Natural killer cell treated with Interleukin-12 subunit alpha and Interleukin-12 subunit beta and Interleukin-15 and Interleukin-18, amount 100 ng/mL, for 72 hours (primary cell): ENCODE measurements around the gene RACK1. TPM values are rescaled to one million over a fixed set of nuclear protein-coding genes. Genes with fewer than 3 reads are reported as not detected.
A peak's percentile ranks its signal among the peaks of the same experiment; 100 is the strongest.

Source experiments
- ATAC-seq, 2 donors: fragments of 150-1000 bp; cut with Tn5 transposase in 1 of 2; sonication (Bioruptor Pico), chemical (Tn5 transposase) in 1 of 2; 2 replicates each; pipeline ENCODE4 v1.10.0; 2021
- DNase-seq: peaks from one replicate; pipeline ENCODE4 v3.0.0; 2022; ENCODE audit warnings: low spot score
- H3K27ac Mint-ChIP-seq, 2 donors: 1 replicate in 1 of 2; 2 replicates in 1 of 2; pipeline ENCODE4 v1.8.0; 2022; ENCODE audit warnings: mixed read lengths in 2 of 2, mild to moderate bottlenecking in 1 of 2, moderate library complexity in 1 of 2
- H3K27me3 Mint-ChIP-seq, 2 donors: 1 replicate in 1 of 2; 2 replicates in 1 of 2; pipeline ENCODE4 v1.8.0; 2022; ENCODE audit warnings: mixed read lengths in 2 of 2
- H3K36me3 Mint-ChIP-seq: one replicate; pipeline ENCODE4 v1.8.0; 2022; ENCODE audit warnings: mixed read lengths
- H3K4me1 Mint-ChIP-seq, 2 donors: 1 replicate in 1 of 2; 2 replicates in 1 of 2; pipeline ENCODE4 v1.8.0; 2022; ENCODE audit warnings: low read depth in 2 of 2, mixed read lengths in 2 of 2, mild to moderate bottlenecking in 1 of 2
- H3K4me3 Mint-ChIP-seq: one replicate; pipeline ENCODE4 v1.8.0; 2022; ENCODE audit warnings: mixed read lengths
- H3K9me3 Mint-ChIP-seq: 2 replicates; pipeline ENCODE4 v1.8.0; 2022; ENCODE audit warnings: mixed read lengths
- total RNA-seq, 2 donors: library from RNA; stranded (reverse); gene quantifications; one replicate each; pipeline ENCODE4 v1.2.3, GENCODE V29; 2022

RACK1 gene
- total RNA-seq, 2 donors from 2014 or later, result 1,525 to 1,671 TPM

DNA sequence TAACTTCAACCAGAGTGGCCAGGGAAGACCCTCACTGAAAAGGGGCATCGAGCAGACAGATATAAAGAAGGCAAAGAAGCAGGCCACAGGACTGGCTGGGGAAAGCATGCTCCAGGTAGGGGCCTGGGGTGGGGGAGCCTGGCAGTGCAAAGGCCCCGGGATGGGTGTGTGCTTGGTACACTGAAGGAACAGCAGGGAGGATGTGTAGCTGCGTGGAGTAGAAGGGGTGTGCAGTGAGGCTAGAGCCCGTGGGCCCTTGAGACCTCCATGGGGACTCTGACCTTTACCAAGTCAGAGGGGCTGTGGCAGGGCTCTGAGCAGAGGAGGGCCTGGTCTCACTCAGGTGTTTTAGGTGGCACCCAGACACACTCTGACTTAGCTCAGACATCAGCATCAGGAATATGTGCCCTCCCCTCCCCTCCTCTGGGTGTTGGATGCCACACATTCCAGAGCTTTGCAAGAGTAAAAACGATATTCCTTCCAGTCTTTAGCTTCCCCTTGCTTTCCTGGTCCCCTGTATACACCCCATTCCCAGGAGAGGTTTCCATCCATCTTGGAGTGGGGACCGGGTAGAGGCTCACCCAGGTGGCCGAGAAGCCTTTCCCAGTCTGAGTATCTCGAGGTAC is 46.3 kb downstream of the RACK1 start:
- Mint-ChIP-seq H3K27me3 (peaks cover 4 to 5% of the 10 kb centered on the region in 2 donors), H3K4me1 (peaks cover 4 to 6% of the 10 kb centered on the region in 2 donors), H3K27ac (no peak overlapping the region), H3K36me3 (no peaks in the 10 kb centered on the region), H3K9me3 (no peaks in the 10 kb centered on the region), H3K4me3 (no peak overlapping the region)
- no peak for ATAC-seq
- DNase-seq, result no peak

DNA sequence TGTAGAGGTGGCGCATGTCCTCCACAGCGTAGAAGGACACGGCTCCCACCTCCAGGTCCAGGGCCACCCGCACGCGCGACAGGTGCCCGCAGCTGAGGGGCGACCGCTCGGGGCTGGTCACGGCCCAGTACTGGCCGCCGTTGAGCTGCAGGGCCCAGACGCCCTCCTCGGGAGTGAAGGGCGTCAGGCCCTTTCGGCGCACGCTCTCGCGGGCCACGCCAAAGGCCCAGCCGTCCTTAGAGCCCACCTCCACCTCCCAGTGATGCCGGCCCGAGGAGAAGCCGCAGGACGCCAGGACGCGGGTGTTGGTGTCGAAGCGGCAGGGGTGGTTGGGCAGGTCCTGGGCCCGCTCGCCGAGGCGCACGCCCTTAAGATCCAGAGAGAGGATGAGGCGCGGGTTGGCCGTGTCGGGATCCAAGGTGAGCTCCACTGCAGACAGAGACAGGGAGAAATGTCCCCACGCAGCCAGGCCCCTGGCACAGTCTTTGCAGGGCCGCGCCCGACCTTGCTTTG is 48.4 kb downstream of the RACK1 start:
- Mint-ChIP-seq H3K27ac (no peak overlapping the region), H3K27me3 (peaks cover 0 to 4% of the 10 kb centered on the region in 2 donors), H3K36me3 (no peaks in the 10 kb centered on the region), H3K9me3 (no peaks in the 10 kb centered on the region), H3K4me3 (no peak overlapping the region), H3K4me1 (peaks cover 21 to 25% of the 10 kb centered on the region in 2 donors)
- DNase-seq (no peak), ATAC-seq (no peak)

DNA sequence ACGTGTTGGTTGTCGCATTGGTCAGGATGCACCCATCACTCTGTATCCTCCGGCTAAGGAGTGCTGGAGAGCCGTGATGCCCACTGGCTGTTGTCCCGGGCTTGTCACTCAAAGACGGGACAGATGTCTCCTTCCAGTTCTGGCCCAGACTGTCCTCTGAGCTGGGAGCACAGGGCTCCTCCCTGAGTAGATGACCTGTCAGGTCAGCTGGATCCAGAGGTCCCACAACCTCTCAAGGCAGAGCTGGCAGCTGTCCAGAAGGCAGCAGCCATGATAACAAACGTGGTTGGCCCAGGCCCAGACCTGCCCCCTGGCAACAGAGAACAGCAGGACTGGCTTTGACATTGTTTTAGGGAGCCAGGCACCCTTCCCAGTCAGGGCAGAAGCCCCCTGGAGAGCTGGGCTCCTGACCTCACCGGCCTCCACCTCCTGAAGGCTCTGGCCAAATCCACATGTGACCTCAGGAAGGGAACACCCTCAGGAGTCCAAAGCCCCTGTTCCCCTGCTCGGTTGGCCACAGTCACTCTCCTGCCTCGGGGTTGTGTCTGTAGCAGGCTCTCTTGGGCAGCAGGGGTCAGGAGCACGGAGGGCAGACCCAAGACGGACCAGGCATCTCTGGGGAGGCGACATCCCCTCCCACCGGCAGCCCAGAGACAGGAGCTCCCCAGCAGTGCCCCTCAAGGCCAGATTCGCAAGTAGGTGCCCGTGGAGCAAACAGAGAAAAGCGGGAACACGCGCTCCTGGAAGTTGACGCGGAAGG is 49.0 kb downstream of the RACK1 start:
- peaks cover 28 to 30% of the 10 kb centered on the region in 2 donors for H3K4me1 Mint-ChIP-seq
- no peak for DNase-seq
- no peaks in the 10 kb centered on the region for H3K36me3 Mint-ChIP-seq
- no peaks in the 10 kb centered on the region for H3K9me3 Mint-ChIP-seq
- H3K27me3 Mint-ChIP-seq, result peaks cover 0 to 4% of the 10 kb centered on the region in 2 donors
- H3K4me3 Mint-ChIP-seq, result no peak overlapping the region
- ATAC-seq, result no peak
- H3K27ac Mint-ChIP-seq, result no peak overlapping the region

DNA sequence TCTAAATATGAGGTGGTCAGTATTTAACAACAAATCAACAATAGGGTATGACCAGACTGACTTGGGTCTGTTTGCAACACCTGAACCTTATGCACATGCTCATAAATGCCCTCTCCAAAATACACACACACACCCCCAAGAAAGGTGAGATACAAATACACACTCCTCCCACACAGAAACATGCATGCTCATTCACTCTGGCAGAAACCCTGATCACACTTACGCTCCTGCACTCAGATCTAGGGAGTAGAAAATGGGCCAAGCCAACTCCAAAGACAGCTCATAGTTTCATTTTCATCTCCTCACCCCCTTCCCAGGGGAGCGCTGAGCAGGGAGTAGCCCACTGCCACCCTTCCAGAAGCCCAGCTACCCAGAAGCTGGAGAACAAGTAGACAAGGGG is 50.0 kb downstream of the RACK1 start:
- Mint-ChIP-seq H3K9me3 (no peaks in the 10 kb centered on the region), H3K27me3 (peaks cover 0 to 4% of the 10 kb centered on the region in 2 donors), H3K4me1 (peaks cover 33 to 35% of the 10 kb centered on the region in 2 donors), H3K36me3 (no peaks in the 10 kb centered on the region), H3K27ac (no peak overlapping the region), H3K4me3 (peak overlapping the region; percentile 32)
- no peak for ATAC-seq
- DNase-seq, result no peak

DNA sequence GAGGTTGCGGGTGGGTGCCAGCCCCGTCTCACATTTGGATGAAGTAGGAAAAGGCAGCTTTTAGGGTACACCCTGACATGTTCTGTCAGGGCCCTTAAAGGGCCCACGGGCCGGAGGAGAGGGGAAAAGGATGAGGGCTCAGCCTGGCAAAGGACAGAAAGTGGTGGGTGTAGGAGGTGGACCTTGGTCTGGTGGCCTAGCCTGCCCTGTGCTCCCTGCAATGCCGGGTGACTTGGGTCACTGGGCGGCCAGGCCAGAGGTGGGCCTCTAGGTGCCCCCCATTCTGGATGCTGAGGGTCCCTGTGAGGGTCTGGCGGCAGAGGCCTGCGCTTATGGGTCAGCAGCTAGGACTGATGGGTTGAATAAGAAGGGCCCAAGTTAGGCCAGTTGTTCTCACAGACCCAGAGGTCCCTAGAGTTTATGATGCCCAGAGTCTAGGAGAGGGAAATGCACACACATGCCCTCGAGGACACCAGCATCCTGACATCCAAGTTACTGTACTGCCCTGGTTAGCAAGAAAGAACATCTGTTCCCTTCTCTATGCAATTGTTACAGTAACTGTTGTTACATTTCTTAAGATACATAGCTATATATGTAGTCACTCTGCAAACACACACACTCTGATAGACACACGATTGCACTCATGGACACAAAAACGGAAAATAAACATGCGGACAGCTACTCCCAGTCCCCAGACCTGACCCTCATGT is 51.2 kb downstream of the RACK1 start:
- peaks cover 0 to 4% of the 10 kb centered on the region in 2 donors for H3K27me3 Mint-ChIP-seq
- ATAC-seq (no peak), DNase-seq (no peak)
- peaks cover 45 to 47% of the 10 kb centered on the region in 2 donors for H3K4me1 Mint-ChIP-seq
- H3K36me3 Mint-ChIP-seq, result no peaks in the 10 kb centered on the region
- no peaks in the 10 kb centered on the region for H3K9me3 Mint-ChIP-seq
- peak overlapping the region; percentile 89 for H3K4me3 Mint-ChIP-seq
- peak overlapping the region; percentile 90 to 100 for H3K27ac Mint-ChIP-seq

DNA sequence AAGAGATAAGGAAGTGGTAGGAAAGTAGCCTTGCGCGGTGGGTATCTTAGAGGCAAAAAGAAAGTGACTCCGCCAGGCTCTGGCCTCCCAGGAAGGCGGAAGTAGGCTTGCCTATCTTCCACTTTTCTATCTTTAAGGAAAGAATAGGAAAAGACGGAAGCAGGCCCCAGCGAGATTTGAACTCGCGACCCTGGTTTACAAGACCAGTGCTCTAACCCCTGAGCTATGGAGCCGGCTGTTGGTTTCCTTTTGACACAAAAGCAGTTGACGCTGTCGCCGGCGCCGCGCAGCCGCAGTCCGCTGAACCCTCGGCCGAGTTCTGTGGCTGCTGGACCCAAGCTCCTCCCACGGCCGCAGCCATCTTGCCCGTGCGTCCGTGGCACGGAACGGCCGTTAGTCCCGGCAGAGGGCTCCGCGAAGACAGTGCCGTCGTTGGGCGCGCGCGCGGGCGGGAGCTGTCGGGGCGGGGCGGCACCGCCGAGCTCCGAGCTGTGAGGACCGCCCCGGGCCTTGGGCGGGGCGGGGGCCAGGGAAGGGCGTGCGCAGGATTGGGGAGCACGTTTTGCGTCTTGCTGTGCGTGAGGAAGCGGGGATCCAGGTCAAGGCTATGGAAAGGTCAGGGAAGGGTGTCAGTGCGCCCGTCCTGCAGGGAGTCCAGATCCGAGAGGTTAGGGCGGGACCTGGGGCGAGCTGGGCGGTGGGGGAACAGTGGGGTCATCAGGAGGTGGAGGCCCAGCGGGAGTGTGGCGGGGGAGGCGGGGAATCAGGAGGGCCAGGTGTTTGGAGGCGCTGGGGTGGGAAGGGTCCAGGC is 52.0 kb downstream of the RACK1 start:
- Mint-ChIP-seq H3K27me3 (no peaks in the 10 kb centered on the region), H3K4me1 (peaks cover 45 to 49% of the 10 kb centered on the region in 2 donors), H3K36me3 (no peaks in the 10 kb centered on the region), H3K27ac (peak overlapping the region; percentile 90 to 100), H3K4me3 (peak overlapping the region; percentile 89), H3K9me3 (no peaks in the 10 kb centered on the region)
- ATAC-seq (peak; percentile 87 to 90), DNase-seq (peak; percentile 95)

DNA sequence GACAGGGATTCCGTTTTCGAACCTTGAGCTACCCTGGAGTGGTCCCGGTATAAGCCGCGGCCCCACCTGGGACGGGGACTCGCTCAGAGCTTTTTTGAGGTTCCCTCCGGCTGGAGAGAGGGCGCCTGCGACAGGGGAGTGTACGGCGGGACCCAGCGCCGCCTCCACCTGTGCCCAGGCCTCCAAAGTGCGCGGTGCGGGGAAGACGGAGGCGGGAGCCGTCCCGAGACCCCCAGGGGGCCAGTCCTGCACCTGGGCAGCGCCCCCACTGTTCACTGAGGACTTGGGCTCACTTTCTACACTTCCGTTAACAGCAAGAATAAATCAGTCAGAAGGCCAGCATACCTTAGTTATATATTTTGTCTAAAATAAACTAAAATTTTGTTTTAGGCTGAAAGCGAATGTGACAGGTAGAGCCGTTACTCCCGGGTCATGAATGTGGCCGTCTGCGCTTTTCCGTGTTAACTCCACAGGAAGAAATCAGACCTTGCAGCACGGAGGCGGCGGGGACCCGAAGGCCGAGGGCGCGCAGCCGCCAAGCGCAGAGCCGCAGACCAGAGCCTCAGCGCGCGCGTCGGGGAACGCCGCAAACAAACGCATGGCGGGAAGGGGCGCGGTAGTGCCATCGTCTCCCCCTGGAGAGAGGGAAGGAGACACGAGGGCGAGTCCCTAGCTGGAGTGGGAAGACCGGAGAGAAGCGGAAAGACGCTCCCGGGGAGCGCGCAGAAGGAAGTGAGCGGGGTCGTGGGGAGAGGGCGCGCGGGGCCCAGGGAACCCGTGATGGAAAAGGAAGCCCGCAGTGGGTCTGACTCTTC is 52.8 kb downstream of the RACK1 start:
- H3K36me3 Mint-ChIP-seq, result no peaks in the 10 kb centered on the region
- H3K4me1 Mint-ChIP-seq, result peaks cover 45 to 49% of the 10 kb centered on the region in 2 donors
- H3K9me3 Mint-ChIP-seq, result no peaks in the 10 kb centered on the region
- H3K27ac Mint-ChIP-seq, result peak overlapping the region; percentile 90 to 100
- ATAC-seq, result peak; percentile 12 to 21
- H3K4me3 Mint-ChIP-seq, result peak overlapping the region; percentile 89
- no peaks in the 10 kb centered on the region for H3K27me3 Mint-ChIP-seq
- no peak for DNase-seq

DNA sequence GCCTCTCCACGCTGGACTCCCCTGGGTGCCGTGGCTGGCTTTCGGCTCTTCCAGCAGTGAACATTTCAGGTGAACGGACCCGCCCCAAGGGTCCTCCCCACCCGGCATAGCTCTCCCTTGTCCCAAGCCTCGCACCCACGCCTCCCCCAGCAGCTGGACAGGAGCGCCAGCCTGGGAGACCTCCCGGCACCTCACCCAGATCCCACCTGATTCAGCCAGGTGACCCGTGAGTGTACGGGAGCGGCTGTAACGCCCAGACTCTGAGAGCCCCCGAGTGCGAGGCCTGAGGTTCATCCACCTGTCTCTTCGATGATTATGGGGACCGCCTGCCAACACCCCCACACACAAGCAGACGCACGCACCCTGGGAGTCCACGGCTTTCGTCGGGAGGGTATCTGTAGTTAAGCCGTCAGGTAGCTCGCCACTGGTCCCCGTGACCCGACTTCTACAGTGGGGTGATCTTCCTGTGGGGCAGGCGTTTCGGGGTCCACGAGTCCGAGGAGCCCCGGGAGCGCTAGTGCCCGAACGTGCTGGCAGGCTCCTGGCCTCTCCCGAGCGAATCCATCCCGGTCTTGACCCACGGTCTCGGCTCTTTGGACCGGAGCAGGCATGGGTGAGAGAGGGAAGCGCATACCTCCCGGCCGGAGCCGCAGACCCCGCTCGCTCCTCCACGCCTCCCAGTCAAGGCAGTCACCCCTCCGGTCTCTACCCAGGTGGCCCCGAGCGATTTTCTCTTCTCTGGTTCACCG is 53.6 kb downstream of the RACK1 start:
- Mint-ChIP-seq H3K9me3 (no peaks in the 10 kb centered on the region), H3K27me3 (no peaks in the 10 kb centered on the region)

DNA sequence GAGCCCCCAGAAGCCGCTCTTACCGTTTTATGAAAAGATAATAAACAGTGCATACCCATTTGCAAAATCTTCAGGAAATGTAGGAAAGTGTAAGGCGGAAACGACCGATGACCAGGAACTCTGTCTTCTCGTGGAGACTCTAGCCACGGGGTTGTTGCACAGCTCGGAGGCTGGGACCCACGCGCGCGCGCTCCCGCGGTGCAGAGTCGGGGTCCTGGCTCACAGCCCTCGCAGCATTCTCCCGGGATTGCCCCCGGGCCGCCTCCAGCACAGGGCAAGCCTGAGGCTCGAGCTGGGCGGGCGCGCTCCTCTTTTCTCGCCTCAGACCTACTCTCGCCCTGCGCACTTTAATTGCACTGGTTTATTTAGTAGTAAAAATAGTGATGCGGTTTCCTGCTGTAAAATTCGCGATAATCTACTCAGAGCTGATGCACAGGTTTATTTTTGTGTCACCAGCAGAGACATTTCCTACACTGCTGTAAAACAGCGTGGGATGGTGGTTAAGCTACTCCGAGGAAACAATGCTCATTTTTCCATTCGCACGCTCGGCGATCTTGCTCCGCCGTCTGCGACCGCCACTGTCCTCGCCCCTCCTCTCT is 54.2 kb downstream of the RACK1 start:
- Mint-ChIP-seq H3K4me1 (peaks cover 47 to 49% of the 10 kb centered on the region in 2 donors), H3K36me3 (no peaks in the 10 kb centered on the region), H3K27ac (peak overlapping the region; percentile 90 to 100), H3K4me3 (peak overlapping the region; percentile 89), H3K9me3 (no peaks in the 10 kb centered on the region), H3K27me3 (no peaks in the 10 kb centered on the region)
- no peak for DNase-seq
- ATAC-seq, result no peak

More for the DNA sequence above, 53.6 kb downstream of the RACK1 start:
- peak overlapping the region; percentile 90 to 100 for H3K27ac Mint-ChIP-seq
- H3K36me3 Mint-ChIP-seq, result no peaks in the 10 kb centered on the region
- H3K4me3 Mint-ChIP-seq, result peak overlapping the region; percentile 89
- peaks cover 45 to 49% of the 10 kb centered on the region in 2 donors for H3K4me1 Mint-ChIP-seq
- DNase-seq, result no peak
- ATAC-seq, result no peak

DNA sequence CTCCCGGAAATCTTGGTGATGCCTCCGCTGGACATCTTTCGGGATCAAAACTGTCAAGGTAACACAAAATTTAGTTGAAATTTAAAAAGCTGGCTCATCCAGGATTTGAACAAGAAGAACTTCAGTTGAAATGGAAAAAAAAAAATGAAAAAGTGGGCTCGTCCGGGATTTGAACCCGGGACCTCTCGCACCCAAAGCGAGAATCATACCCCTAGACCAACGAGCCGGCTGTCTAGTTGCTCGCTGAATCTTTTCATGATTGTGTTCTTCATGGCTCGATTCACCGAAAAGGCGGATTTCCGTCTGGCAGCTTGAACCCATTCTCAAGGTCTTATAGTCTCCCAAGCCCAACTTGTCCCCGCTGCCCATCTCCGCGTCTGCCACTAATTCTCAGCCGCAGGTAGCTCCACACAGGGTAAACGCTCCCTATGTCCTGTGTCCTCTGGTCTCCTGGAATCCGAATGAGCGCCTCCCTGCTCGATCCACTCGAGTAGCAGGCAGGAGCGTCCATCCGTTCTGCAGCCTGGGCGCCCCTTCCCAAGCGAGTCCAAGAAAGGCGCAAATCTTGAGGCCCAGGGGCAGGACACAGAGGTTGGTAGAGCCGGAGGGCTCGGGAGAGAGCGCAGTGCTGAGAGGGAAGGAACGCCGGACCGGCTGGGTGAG is 54.9 kb downstream of the RACK1 start:
- ATAC-seq (peak; percentile 1 to 29), DNase-seq (peak; percentile 82)
- Mint-ChIP-seq H3K27ac (peak overlapping the region; percentile 90 to 100), H3K4me3 (peak overlapping the region; percentile 89), H3K4me1 (peaks cover 52% of the 10 kb centered on the region in 2 donors), H3K27me3 (no peaks in the 10 kb centered on the region), H3K9me3 (no peaks in the 10 kb centered on the region), H3K36me3 (no peaks in the 10 kb centered on the region)

DNA sequence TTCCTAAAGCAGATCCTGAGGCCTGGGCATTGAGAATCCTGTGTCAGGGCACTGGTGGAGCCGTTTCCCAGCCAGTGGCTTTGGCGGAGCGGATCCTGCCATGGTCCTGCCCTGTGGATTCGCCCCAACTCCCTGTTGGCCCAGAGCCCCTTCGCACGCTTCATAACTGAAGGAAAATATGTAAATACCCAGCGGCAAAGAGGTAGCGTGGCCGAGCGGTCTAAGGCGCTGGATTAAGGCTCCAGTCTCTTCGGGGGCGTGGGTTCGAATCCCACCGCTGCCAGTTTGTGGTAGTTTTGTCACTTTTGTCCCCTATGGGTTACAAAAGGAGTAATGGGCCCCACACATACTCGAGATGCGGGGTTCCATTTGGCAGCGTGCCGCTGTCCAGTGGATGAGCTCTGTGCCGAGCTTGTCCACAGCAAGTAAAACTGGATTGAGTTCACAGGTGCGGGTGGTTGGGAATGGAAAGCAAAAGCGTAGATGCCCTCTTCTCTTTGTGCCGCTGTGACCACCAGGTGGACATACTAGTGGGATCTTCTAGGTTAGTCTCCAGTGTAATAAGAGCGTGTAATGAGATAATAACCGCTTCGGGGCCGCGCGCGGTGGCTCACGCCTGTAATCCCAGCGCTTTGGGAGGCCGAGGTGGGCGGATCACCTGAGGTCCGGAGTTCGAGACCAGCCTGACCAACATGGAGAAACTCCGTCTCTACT is 56.0 kb downstream of the RACK1 start:
- Mint-ChIP-seq H3K9me3 (no peaks in the 10 kb centered on the region), H3K4me1 (peaks cover 52% of the 10 kb centered on the region in 2 donors), H3K27ac (peak overlapping the region; percentile 90 to 100), H3K4me3 (peak overlapping the region; percentile 89), H3K36me3 (no peaks in the 10 kb centered on the region), H3K27me3 (no peaks in the 10 kb centered on the region)
- DNase-seq, result no peak
- ATAC-seq, result peak in 1 of 2 donors; percentile 3
